ENCODE data around the gene ARID1B.

GRCh38 chr6:157253699-157254098 lies 476.5 kb downstream of the ARID1B start:
- TF ChIP-seq CTCF (conservative IDR thresholded peaks at IDR 0.05) (no peak), EZH2 (IDR thresholded peaks at IDR 0.05; ENCODE audit: low read depth) (no peak)

Measured in PC-9 (cell line).